ENCODE measurements around the gene S1PR3. TPM values are rescaled to one million over a fixed set of nuclear protein-coding genes. Genes with fewer than 3 reads are reported as not detected.

S1PR3 gene
- polyA plus RNA-seq, 1 donor from 2014 or later, result not detected

DNA sequence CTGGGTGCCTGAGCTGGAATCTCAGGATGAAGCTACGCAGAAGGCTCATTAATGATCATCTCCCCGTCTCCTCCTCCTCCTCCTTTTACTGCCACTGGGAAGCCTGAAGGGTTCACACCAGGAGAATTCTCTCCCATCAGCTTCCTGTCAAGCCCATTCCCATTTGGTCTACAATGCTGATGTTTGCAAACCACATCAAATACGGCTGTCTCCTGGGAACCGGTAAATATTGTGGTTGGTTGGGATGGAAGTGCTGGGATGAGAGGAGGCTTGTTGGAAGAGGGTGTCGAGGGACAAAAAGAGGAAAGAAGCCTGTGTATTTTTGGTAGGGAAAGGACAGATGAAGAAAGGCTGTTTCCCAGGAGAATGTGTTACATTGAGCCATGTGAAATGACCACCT lies 13.2 kb upstream of the S1PR3 start:
- H3K36me3 Mint-ChIP-seq, result no peaks in the 10 kb centered on the region
- no peaks in the 10 kb centered on the region for H3K4me1 Mint-ChIP-seq
- no peak overlapping the region for H3K4me3 Mint-ChIP-seq
- no peaks in the 10 kb centered on the region for H3K27me3 Mint-ChIP-seq
- H3K9me3 Mint-ChIP-seq, result peaks cover 0 to 4% (median 0%) of the 10 kb centered on the region in 3 donors
- no peak overlapping the region for H3K27ac Mint-ChIP-seq

DNA sequence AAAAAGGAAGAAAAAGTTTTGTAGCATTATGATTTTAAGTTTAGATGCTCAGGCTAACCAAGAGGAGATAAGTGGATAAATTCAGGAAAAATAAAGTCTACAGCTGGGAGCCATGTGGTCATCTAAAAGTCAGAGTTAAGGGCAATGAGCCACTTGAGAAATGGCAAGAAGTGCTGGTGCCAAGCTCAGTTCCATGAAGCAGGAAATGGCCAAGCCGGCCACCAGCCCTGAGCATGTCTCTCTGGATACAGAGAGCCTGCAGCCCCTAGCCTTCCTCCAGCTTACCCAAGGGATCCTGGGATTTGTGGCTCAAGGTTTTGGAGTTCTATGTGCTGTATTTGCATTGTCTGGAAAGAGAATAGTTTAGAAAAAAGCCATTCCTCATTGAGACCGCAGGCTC lies 12.2 kb upstream of the S1PR3 start:
- Mint-ChIP-seq H3K36me3 (peaks cover 1% of the 10 kb centered on the region), H3K27me3 (no peaks in the 10 kb centered on the region), H3K9me3 (peaks cover 0 to 5% (median 0%) of the 10 kb centered on the region in 3 donors), H3K27ac (no peak overlapping the region), H3K4me3 (no peak overlapping the region), H3K4me1 (no peaks in the 10 kb centered on the region)

DNA sequence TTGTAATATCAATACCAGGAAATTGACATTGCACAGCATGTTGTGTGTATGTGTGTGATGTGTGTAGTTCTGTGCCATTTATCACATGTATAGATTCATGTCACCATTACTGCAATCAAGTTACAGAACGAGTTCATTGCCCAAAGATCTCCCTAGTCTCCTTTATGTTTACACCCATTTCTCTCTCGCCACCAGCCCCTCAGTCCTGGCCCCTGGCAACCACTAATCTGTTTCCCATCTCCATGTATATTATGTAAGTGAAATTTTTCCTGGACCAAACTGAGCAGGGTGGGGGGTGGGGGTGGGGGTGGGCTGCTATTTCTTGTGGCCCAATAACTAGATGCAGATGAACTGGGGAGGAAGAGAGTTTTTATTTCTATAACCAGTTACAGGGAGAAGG lies 11.5 kb upstream of the S1PR3 start:
- H3K36me3 Mint-ChIP-seq, result peaks cover 1% of the 10 kb centered on the region
- H3K4me3 Mint-ChIP-seq, result no peak overlapping the region
- H3K27me3 Mint-ChIP-seq, result no peaks in the 10 kb centered on the region
- no peak overlapping the region for H3K27ac Mint-ChIP-seq
- peaks cover 0 to 5% (median 0%) of the 10 kb centered on the region in 3 donors for H3K9me3 Mint-ChIP-seq
- no peaks in the 10 kb centered on the region for H3K4me1 Mint-ChIP-seq

DNA sequence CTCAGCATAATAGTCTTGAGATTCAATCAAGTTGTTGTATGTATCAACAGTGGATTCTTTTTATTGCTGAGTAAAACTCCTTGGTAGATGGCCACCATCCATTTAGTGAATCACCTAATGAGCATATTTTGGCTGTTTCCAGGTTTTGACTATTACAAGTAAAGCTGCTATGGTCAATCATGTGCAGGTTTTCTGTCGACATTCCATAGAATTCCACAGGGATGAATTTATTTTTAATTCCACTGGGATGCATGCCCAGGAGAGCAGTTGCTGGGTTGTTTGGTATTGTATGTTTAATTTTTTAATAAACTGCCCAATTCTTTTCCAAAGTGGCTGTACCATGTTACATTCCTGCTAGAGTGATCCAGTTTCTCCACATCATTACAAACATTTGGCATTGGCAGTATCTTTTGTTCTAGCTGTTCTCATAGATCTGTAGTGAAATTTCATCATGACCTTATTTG lies 10.5 kb upstream of the S1PR3 start:
- peaks cover 8% of the 10 kb centered on the region for H3K27me3 Mint-ChIP-seq
- H3K4me3 Mint-ChIP-seq, result no peak overlapping the region
- H3K36me3 Mint-ChIP-seq, result peaks cover 1% of the 10 kb centered on the region
- no peaks in the 10 kb centered on the region for H3K4me1 Mint-ChIP-seq
- H3K27ac Mint-ChIP-seq, result no peak overlapping the region
- peaks cover 0 to 5% (median 0%) of the 10 kb centered on the region in 3 donors for H3K9me3 Mint-ChIP-seq

DNA sequence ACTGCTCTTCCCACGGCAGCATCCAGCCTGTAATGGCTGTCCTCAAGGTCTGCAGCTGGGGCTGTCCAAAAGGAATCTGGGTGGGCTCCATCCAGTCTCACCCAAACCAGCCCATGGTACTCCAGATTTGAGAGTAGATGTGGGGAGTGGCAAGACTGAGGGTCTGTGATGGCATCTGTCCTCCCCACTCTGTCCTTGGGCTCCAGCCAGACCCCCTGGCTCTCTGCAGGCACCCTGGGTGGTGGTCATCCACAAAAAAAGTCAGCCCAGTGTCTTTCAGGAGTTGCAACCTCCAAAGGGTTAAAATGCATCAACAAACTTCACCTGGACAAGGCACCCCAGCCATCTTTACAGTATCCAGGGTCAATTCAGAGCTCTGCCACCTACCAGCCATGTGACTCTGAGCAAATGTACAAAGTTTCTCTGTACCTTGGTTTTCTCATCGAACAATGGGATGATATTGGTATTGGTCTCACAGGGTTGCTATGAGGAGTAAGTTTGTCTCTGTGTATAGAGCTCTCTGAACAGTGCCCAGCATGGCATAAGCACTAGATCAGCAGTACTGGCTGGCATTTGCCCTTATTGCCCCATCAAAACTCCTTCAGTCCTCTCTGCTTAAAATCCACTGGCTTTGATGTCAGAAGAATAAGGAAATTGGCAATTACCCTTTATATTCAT lies 7.3 kb upstream of the S1PR3 start:
- Mint-ChIP-seq H3K4me1 (peaks cover 0 to 2% (median 1%) of the 10 kb centered on the region in 3 donors), H3K4me3 (no peak overlapping the region), H3K36me3 (peaks cover 1% of the 10 kb centered on the region), H3K9me3 (peaks cover 0 to 5% (median 3%) of the 10 kb centered on the region in 3 donors), H3K27me3 (peaks cover 10% of the 10 kb centered on the region), H3K27ac (no peak overlapping the region)

DNA sequence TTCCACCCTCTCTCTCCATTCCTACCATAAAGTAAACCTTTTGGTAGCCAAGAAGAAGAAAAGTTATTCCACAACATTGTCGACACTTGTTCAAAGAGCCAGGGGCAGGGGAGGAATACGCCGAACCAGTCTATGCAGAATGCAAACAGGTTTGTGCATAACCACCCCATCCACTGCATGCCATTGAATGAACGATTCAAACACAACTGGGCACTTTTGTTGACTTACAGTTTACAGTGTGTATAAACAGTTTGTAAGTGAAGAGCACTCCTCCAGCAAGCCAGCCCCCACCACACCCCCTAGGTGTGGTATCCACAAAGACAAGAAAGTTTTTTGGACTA lies 6.8 kb upstream of the S1PR3 start:
- Mint-ChIP-seq H3K4me3 (no peak overlapping the region), H3K9me3 (peaks cover 0 to 5% (median 3%) of the 10 kb centered on the region in 3 donors), H3K27me3 (peaks cover 15% of the 10 kb centered on the region), H3K36me3 (peaks cover 1% of the 10 kb centered on the region), H3K4me1 (peaks cover 3 to 5% (median 4%) of the 10 kb centered on the region in 3 donors), H3K27ac (no peak overlapping the region)

DNA sequence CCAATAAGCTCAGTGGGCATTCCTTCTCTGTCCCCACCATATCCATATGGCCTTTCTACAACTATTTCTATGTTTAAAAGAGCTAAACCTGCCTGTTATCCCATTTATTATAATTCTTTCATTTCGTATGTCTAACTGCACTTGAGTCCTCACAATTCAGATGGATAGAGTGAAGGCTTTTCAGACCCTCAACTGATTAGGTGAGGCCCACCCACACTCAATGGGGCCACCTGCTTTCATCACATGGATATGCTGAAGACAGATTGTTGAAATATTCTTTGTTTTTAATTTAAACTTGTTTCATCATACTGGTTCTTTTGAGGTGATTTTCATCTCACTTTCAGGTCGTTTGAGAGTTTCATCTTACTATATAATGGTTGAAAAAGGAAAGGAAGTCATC lies 5.7 kb upstream of the S1PR3 start:
- Mint-ChIP-seq H3K9me3 (peaks cover 0 to 5% (median 3%) of the 10 kb centered on the region in 3 donors), H3K27ac (no peak overlapping the region), H3K27me3 (peaks cover 22% of the 10 kb centered on the region), H3K36me3 (peaks cover 1% of the 10 kb centered on the region), H3K4me3 (no peak overlapping the region), H3K4me1 (peaks cover 3 to 5% (median 4%) of the 10 kb centered on the region in 3 donors)

DNA sequence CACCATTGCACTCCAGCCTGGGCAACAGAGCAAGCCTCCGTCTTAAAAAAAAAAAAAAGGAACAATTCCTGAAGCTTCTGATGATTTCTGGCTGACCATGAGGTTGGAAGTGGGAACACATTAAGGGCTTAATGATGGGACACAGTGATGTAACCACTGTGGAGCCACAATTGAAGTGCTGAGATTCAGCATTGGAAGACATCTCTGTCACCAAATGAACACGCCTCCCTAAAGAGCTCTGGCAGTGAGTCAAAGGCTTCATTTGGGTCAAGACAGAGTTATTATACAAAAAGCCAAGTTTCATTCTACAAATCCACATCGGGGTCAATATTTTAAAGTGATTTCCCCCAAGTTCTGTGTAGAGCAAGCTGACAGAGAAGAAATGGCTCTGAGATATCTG lies 4.5 kb upstream of the S1PR3 start:
- peaks cover 3 to 5% (median 4%) of the 10 kb centered on the region in 3 donors for H3K4me1 Mint-ChIP-seq
- peaks cover 22% of the 10 kb centered on the region for H3K27me3 Mint-ChIP-seq
- no peak overlapping the region for H3K4me3 Mint-ChIP-seq
- H3K27ac Mint-ChIP-seq, result no peak overlapping the region
- peaks cover 0 to 3% (median 2%) of the 10 kb centered on the region in 3 donors for H3K9me3 Mint-ChIP-seq
- peaks cover 1% of the 10 kb centered on the region for H3K36me3 Mint-ChIP-seq

DNA sequence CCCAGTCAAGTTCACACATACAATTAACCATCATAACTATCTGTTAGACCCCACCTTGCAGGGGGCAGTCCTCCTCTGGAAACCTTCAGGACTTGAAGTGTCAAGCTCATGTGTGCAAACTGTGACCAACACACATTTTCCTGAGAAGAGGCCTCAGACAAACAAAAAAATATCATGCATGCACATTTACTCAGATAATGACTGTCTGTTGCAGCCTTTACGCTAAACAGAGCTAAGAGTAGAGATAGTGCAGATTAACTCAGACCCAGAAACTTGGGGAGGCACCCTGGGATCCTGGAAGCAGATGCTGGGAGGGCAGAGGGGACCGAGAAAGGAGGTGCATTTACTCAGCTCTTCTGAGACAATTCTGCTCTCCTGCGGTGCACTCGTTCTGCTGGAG lies 3.6 kb upstream of the S1PR3 start:
- H3K36me3 Mint-ChIP-seq, result peaks cover 1% of the 10 kb centered on the region
- H3K9me3 Mint-ChIP-seq, result peaks cover 0 to 3% (median 2%) of the 10 kb centered on the region in 3 donors
- no peak overlapping the region for H3K27ac Mint-ChIP-seq
- peaks cover 3 to 6% (median 5%) of the 10 kb centered on the region in 3 donors for H3K4me1 Mint-ChIP-seq
- no peak overlapping the region for H3K4me3 Mint-ChIP-seq
- H3K27me3 Mint-ChIP-seq, result peaks cover 31% of the 10 kb centered on the region

DNA sequence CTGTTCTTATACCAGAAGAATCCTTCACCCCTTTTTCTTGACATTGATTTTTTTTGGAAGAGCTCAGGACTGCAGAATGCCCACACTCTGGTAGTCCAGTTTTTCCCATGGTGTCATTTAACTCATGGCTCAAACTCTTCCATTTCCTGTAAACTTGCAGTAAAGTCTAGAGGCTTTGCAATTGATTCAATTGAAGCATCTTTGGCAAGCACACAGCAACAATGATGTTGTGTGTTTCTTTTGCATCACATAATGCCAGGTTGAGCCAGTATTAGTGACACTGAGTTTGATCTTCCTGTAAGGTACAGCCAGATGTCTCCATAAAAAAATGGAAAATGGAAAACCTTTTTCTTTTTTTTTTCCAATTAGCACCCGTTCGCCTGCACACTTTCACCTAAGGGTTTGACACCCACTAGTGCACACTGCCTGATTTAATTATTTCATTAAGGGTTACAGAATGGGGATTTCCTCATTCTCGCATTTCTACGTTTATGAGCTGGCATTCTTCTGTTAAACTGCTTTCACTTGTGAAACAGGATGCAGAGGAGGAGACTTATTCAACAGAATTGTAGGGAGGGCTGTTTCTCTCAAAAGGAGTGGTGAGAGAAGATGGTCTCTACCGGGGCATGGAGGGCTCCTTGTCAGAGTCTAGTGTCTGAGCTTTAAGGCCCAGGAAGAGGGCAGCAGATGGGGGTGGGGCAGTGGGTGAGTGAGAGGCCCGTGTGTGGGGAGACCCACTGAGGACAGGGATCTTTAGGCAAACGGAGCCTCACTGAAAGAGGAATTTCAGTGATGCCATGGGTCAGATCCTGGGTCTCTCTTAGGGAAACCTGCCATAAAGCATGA lies 2.2 kb upstream of the S1PR3 start:
- Mint-ChIP-seq H3K4me1 (peaks cover 3 to 6% (median 5%) of the 10 kb centered on the region in 3 donors), H3K9me3 (peaks cover 0 to 3% (median 0%) of the 10 kb centered on the region in 3 donors), H3K27me3 (peaks cover 34% of the 10 kb centered on the region), H3K4me3 (peak overlapping the region in 1 of 4 donors; percentile 10), H3K36me3 (no peaks in the 10 kb centered on the region), H3K27ac (no peak overlapping the region)

DNA sequence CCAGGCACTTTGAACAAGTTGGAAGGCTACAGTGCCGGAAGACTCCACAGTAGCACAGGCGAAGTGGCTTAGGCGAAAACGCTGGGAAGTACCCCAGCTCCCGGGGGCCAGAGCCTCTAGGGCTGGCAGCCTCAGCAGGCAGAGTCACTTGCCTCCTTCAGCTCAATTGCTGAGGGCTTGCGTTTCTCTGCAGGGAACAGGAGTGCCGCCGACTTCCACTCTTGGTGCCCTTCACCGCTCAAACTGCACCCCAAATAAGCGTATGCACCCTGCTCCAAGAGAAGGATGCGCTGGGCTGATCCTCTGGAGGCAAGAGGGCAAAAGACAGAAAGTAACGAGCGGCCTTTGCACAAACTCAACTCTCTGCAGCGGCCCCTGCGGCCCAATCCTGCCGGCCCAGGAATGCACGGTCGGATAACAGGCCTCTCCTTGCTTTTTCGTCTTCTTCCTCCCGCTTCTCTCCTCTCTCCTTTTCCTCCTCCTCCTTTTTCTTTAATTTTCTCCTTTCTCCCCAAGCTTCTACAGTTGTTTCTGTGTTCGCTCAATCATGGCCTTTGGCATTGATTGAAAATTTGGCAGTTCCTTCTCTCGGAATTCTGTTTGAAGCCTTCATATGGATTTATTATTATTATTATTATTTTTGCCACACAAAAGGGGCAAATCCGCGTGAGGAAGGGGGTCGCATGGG lies 1.1 kb upstream of the S1PR3 start:
- Mint-ChIP-seq H3K36me3 (no peaks in the 10 kb centered on the region), H3K4me1 (peaks cover 3 to 6% (median 5%) of the 10 kb centered on the region in 3 donors), H3K4me3 (no peak overlapping the region), H3K27me3 (peaks cover 31% of the 10 kb centered on the region), H3K9me3 (peaks cover 0 to 3% (median 0%) of the 10 kb centered on the region in 3 donors), H3K27ac (no peak overlapping the region)

DNA sequence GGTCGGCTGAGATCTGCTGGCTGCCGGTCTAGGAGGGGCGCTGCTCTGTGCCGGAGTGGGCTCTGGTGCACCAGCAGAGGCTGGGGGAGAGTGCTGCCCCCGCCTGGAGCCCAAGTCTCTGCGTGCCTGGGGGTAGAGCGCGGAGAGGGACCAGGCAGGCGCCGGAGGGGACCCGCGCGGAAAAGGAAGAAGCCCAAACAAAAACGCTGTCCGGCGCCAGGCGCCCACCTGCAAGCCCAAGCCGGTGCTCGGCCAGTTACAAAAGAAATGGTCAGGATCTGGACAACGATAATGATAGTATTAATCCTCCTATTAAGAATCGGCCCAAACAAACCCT lies 571 bp upstream of the S1PR3 start:
- H3K27ac Mint-ChIP-seq, result no peak overlapping the region
- peaks cover 26% of the 10 kb centered on the region for H3K27me3 Mint-ChIP-seq

DNA sequence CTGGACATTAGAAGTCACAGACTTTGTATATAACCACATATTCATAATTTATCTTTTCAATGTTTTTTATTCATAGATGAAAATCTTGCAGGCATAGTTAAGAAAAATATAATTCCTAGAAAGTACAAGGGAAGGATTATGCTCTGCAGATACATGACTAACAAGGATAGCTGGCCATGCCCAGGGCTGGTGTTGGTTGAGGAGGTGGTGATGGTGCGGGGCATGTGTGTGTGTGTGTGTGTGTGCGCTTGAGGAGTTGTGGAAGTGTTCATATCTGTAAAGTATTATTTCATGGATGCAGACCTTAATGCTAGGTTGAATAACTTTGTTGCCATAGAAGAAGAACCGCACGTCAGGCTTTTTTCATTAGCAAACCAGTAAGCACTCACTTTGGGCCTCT lies 1.3 kb downstream of the S1PR3 start:
- Mint-ChIP-seq H3K27me3 (peaks cover 24% of the 10 kb centered on the region), H3K4me1 (peaks cover 3 to 6% (median 5%) of the 10 kb centered on the region in 3 donors), H3K9me3 (peaks cover 0 to under 1% (median 0%) of the 10 kb centered on the region in 3 donors), H3K27ac (no peak overlapping the region), H3K4me3 (no peak overlapping the region), H3K36me3 (no peaks in the 10 kb centered on the region)

More for the DNA sequence above, 571 bp upstream of the S1PR3 start:
- Mint-ChIP-seq H3K4me3 (no peak overlapping the region), H3K4me1 (peaks cover 3 to 6% (median 5%) of the 10 kb centered on the region in 3 donors), H3K36me3 (no peaks in the 10 kb centered on the region), H3K9me3 (peaks cover 0 to 3% (median 0%) of the 10 kb centered on the region in 3 donors)

DNA sequence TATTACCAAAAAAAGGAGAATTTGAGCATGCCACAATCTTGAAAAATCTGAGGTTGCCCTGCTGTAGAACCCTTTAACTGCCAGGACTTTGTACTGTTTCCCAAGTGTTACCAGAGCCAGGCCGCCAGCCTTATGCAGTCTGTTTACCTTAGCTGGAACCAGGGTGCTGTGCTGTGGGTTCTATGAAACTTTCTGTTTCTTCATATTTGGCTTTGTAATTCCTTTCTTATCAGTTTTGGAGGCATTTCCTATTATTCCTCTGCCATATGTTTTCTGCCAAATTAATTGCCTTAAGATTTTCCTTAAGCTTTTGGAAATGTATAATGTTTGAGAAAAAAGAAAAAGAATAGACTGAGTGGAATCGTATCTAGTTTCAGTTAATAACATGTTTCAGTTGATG lies 2.1 kb downstream of the S1PR3 start:
- Mint-ChIP-seq H3K27ac (no peak overlapping the region), H3K9me3 (no peaks in the 10 kb centered on the region), H3K4me3 (no peak overlapping the region), H3K4me1 (peaks cover 3 to 6% (median 5%) of the 10 kb centered on the region in 3 donors), H3K27me3 (peaks cover 24% of the 10 kb centered on the region), H3K36me3 (no peaks in the 10 kb centered on the region)

DNA sequence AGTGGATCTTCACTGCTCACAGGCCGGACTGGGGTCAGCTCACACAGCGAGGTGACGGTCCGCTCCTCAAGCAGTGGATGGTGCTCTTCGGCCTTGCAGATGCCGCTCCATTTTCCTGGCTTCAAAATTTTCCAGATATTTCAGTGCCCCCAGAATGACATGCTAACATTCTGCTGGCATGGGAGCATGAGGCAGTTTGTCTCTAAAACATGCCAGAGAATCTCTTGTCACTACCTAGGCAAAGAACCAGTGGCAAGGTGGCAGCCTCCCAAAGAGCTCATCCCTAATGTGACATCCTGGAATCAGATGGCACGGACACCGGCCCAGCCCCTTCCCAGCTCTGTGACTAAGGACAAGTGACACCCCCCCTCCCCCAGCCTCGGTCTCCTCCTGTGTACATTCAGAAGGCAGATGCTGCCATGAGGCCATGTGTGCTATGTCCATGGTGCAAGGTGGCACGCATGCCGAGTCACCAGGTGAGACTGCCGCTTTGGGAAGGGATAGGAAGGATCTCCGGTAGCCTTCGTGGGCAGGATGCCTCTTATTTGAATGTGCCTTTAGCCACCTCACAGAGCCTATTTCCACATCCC lies 2.7 kb downstream of the S1PR3 start:
- no peak overlapping the region for H3K27ac Mint-ChIP-seq
- H3K9me3 Mint-ChIP-seq, result no peaks in the 10 kb centered on the region
- peaks cover 24% of the 10 kb centered on the region for H3K27me3 Mint-ChIP-seq
- H3K4me1 Mint-ChIP-seq, result peaks cover 3 to 6% (median 4%) of the 10 kb centered on the region in 3 donors
- no peaks in the 10 kb centered on the region for H3K36me3 Mint-ChIP-seq
- no peak overlapping the region for H3K4me3 Mint-ChIP-seq

Measured in IgD-negative memory B cell (primary cell).